Endodermal cell (in vitro differentiated cells): ENCODE measurements around the gene CDC42BPB. TPM values are rescaled to one million over a fixed set of nuclear protein-coding genes. Genes with fewer than 3 reads are reported as not detected.

Experiments used
- DNase-seq: peaks from one replicate; pipeline ENCODE4 v3.0.0-alpha.2; 2017
- H3K27ac ChIP-seq: 2 replicates; pipeline ENCODE4 v1.5.1; 2013; ENCODE audit warnings: mild to moderate bottlenecking, low read depth, low read length, moderate library complexity
- H3K27me3 ChIP-seq: 2 replicates; pipeline ENCODE4 v1.6.1; 2013; ENCODE audit warnings: mild to moderate bottlenecking, low read length, moderate library complexity; ENCODE audit not compliant: insufficient read depth, control insufficient read depth, poor library complexity, severe bottlenecking
- H3K36me3 ChIP-seq: 2 replicates; pipeline ENCODE4 v1.7.0; 2013; ENCODE audit warnings: mild to moderate bottlenecking, low read length, moderate library complexity; ENCODE audit not compliant: control insufficient read depth, insufficient read depth
- H3K4me1 ChIP-seq: one replicate; pipeline ENCODE4 v1.7.0; 2013; ENCODE audit warnings: low read length; ENCODE audit not compliant: control insufficient read depth, insufficient read depth
- H3K4me3 ChIP-seq: 2 replicates; pipeline ENCODE4 v1.5.1; 2013; ENCODE audit warnings: mild to moderate bottlenecking, low read length, moderate library complexity
- H3K9ac ChIP-seq: 2 replicates; pipeline ENCODE4 v1.6.1; 2013; ENCODE audit warnings: mild to moderate bottlenecking, low read length, moderate library complexity; ENCODE audit not compliant: poor library complexity, severe bottlenecking; ENCODE audit errors: extremely low read depth
- H3K9me3 ChIP-seq: 2 replicates; pipeline ENCODE4 v1.6.1; 2013; ENCODE audit warnings: mild to moderate bottlenecking, low read length, moderate library complexity; ENCODE audit not compliant: control insufficient read depth
- H3K27ac Mint-ChIP-seq: 2 replicates; pipeline ENCODE4 v1.8.0; 2020; ENCODE audit warnings: mixed read lengths
- H3K27me3 Mint-ChIP-seq: 2 replicates; pipeline ENCODE4 v1.8.0; 2021; ENCODE audit warnings: mild to moderate bottlenecking, mixed read lengths; ENCODE audit not compliant: insufficient read depth
- H3K36me3 Mint-ChIP-seq: 2 replicates; pipeline ENCODE4 v1.8.0; 2020; ENCODE audit warnings: low read depth, mixed read lengths
- H3K4me1 Mint-ChIP-seq: 2 replicates; pipeline ENCODE4 v1.8.0; 2020; ENCODE audit warnings: mixed read lengths
- H3K4me3 Mint-ChIP-seq: 2 replicates; pipeline ENCODE4 v1.8.0; 2020; ENCODE audit warnings: mild to moderate bottlenecking, moderate library complexity, mixed read lengths
- H3K9me3 Mint-ChIP-seq: 2 replicates; pipeline ENCODE4 v1.8.0; 2020; ENCODE audit warnings: mild to moderate bottlenecking, mixed read lengths
- CTCF ChIP-seq: fragments of 200-600 bp; sonication (generic); conservative IDR thresholded peaks from 2 replicates; pipeline ENCODE4 v1.5.0; 2021; ENCODE audit warnings: antibody characterized with exemption, mild to moderate bottlenecking
- WGBS, 2 experiments: methylation state at CpG; one replicate each; pipeline versions ENCODE4 v1.1.5 to v1.1.7; 2013; ENCODE audit warnings: missing lambda C conversion rate in 2 of 2, mixed read lengths in 1 of 2; ENCODE audit not compliant: insufficient coverage in 1 of 2, insufficient read length in 1 of 2; 5-methylcytosine and 5-hydroxymethylcytosine counted together
- total RNA-seq, 2 donors: library from RNA; stranded (reverse); fragmentation: NEBNext Ultra II Directional in 1 of 2; extraction: Animal tissue kit (Norgen Biotek cat#: 25700) in 1 of 2; gene quantifications; 2 replicates in 1 of 2; 3 replicates in 1 of 2; pipeline ENCODE4 v1.2.1, GENCODE V29; 2021

Gene CDC42BPB
- total RNA-seq, 2 donors from 2014 or later, result 120 to 123 TPM

GRCh38 chr14:102900631-102901571, 156.4 kb downstream of the CDC42BPB start:
- H3K27ac ChIP-seq, result no peak overlapping the region
- H3K4me3 Mint-ChIP-seq, result no peak overlapping the region
- no peak for TF ChIP-seq CTCF
- H3K36me3 Mint-ChIP-seq, result peaks cover 28% of the 10 kb centered on the region
- peaks cover 9% of the 10 kb centered on the region for H3K9me3 Mint-ChIP-seq
- no peaks in the 10 kb centered on the region for H3K27me3 ChIP-seq
- H3K9ac ChIP-seq, result no peak overlapping the region
- no peak overlapping the region for H3K27ac Mint-ChIP-seq
- 92 to 93% methylated on average over 31 to 39 of the region's 39 CpGs for WGBS, 2 experiments
- H3K4me1 ChIP-seq, result no peaks in the 10 kb centered on the region
- peaks cover 7% of the 10 kb centered on the region for H3K4me1 Mint-ChIP-seq
- no peak for DNase-seq
- no peak overlapping the region for H3K4me3 ChIP-seq
- H3K27me3 Mint-ChIP-seq, result no peaks in the 10 kb centered on the region
- H3K36me3 ChIP-seq, result peaks cover 9% of the 10 kb centered on the region
- peaks cover 8% of the 10 kb centered on the region for H3K9me3 ChIP-seq

GRCh38 chr14:102899516-102899900, 157.8 kb downstream of the CDC42BPB start:
- 97 to 100% methylated on average over 2 to 8 of the region's 8 CpGs for WGBS, 2 experiments
- Mint-ChIP-seq H3K9me3 (no peaks in the 10 kb centered on the region), H3K27me3 (no peaks in the 10 kb centered on the region), H3K27ac (no peak overlapping the region), H3K36me3 (peaks cover 19% of the 10 kb centered on the region), H3K4me3 (no peak overlapping the region), H3K4me1 (peaks cover 7% of the 10 kb centered on the region)
- no peak for DNase-seq
- H3K9ac ChIP-seq, result no peak overlapping the region
- H3K4me3 ChIP-seq, result no peak overlapping the region
- no peak for TF ChIP-seq CTCF
- no peaks in the 10 kb centered on the region for H3K36me3 ChIP-seq
- no peak overlapping the region for H3K27ac ChIP-seq
- H3K27me3 ChIP-seq, result no peaks in the 10 kb centered on the region
- no peaks in the 10 kb centered on the region for H3K9me3 ChIP-seq
- H3K4me1 ChIP-seq, result no peaks in the 10 kb centered on the region

GRCh38 chr14:102898776-102899515, 158.4 kb downstream of the CDC42BPB start:
- TF ChIP-seq CTCF, result no peak
- Mint-ChIP-seq H3K27me3 (no peaks in the 10 kb centered on the region), H3K27ac (no peak overlapping the region), H3K9me3 (no peaks in the 10 kb centered on the region), H3K36me3 (peaks cover 15% of the 10 kb centered on the region), H3K4me3 (no peak overlapping the region), H3K4me1 (peaks cover 7% of the 10 kb centered on the region)
- 91 to 95% methylated on average over 14 to 18 of the region's 18 CpGs for WGBS, 2 experiments
- Histone ChIP-seq H3K36me3 (no peaks in the 10 kb centered on the region), H3K27me3 (no peaks in the 10 kb centered on the region), H3K9me3 (no peaks in the 10 kb centered on the region), H3K9ac (no peak overlapping the region), H3K4me1 (no peaks in the 10 kb centered on the region), H3K4me3 (no peak overlapping the region), H3K27ac (no peak overlapping the region)
- DNase-seq, result no peak
